Hypothalamus (tissue), 51 donors: ENCODE data around the gene CD2BP2.
"Not testable (repeated sequence)": the region's sequence is repeated elsewhere in the genome, so short reads cannot be mapped to it uniquely, and the experiment has no call there.

Source experiments
- DNase-seq, 51 donors: peaks; one replicate each; lab custom pipeline; 2025; lab: John Stamatoyannopoulos, UW

CD2BP2 gene

DNA sequence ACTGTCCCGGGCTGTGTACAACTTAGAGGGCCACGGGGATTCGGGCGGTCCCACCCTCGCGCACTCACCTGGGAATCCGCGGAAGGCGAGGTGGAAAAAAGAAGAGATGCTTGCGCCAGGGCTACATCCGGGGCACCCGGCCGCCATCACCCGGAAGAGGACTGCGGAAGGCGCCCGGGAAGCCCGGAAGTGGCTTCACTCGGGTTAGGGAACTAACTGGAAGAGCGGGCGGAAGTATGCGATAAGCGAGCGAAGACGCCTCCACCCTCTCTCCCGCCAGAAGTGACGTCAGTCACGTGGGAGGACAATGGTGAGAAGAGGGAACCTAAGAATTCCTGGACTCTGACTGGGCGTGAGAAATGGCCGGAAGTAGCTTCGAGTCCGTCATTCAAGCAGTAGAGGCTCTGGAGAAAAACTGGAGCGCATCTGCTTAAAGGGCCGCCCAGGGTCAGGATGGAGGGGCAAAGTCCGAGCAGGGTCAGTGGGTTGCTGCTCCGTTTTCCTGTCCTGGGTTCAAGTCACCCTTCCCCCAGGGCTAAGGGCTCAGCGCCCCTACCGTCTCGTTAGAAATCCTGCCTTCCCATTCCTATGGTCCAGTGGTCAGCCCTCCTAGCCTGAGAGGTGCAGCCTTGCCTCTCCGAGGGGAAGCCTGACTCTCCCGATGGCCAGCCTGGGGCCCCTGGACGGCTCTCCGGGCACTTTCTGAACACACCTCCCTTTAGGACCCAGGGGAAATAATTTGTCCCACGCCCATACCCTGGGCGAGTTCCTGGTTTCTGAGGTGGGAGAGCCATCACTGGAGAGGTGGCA lies at the start of gene CD2BP2:
Gene CD2BP2, minus strand, starts transcription at position 165 of the 810 bp plus-strand sequence. CDS start 627 bp downstream, outside the sequence.
- peak; percentile 49 to 98 (median 93) for DNase-seq

DNA sequence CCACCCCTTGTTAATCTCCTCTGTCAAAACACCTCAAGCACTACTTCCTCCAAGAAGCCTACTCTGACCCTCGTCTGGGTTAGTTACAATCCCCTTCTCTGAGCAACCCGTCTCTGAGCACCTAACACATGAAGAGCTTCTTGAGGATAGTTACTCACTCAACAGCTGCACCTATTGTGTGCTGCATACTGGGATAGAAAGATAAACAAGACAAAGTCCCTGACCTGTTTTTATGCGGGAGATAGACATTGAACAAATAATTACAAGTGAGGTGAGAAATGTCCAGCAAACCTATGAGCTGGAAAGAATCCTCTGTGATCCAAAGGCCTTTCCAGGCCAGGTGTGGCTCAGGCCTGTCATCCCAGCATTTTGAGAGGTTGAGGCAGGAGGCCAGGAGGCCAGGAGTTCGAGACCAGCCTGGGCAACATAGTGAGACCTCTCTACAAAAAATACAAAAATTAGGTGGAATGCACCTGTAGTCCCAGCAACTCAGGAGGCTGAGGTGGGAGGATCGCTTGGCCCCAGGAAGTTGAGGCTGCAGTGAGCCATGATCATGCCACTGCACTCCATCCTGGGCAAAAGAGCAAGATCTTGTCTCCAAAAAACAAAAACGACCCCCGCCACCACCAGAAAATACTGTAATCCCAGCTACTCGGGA lies 46.8 kb upstream of the CD2BP2 start:
- no peak for DNase-seq

DNA sequence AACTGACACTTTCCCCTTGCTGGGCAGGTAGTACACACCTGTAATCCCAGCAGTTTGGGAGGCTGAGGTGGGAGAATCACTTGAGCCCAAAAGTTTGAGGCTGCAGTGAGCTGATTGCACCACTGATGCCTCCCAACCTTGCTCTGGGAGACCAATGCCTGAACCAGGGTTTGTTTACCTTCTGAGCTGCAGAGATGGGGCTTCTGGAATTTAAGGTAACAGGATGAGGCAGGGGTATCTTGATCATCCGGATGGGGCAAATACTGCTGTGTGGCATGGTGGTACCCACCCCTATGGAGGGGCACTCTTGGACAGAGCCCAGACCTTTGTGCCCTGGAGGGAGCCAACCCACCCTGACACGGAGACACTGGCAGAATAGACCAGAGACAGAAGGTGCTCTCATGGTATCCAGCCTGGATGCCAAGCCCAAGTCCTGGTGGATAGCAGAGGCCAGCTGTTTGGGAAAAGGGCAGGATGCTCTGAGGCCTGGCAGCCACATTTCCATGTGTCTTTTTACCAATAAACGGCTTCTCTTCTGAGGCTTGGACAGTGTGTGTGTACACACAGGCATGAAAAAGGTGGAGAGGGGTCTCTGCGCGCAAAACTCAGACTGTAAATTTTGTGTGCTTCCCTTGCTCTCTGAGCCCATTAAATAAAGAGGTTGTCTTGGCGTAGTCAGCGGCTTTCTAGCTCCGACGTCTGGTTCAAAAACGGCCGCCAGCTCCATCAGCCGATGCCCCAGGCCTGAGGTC lies 44.5 kb upstream of the CD2BP2 start:
- DNase-seq = peak in 2 of 51 donors; percentile 40 to 60

DNA sequence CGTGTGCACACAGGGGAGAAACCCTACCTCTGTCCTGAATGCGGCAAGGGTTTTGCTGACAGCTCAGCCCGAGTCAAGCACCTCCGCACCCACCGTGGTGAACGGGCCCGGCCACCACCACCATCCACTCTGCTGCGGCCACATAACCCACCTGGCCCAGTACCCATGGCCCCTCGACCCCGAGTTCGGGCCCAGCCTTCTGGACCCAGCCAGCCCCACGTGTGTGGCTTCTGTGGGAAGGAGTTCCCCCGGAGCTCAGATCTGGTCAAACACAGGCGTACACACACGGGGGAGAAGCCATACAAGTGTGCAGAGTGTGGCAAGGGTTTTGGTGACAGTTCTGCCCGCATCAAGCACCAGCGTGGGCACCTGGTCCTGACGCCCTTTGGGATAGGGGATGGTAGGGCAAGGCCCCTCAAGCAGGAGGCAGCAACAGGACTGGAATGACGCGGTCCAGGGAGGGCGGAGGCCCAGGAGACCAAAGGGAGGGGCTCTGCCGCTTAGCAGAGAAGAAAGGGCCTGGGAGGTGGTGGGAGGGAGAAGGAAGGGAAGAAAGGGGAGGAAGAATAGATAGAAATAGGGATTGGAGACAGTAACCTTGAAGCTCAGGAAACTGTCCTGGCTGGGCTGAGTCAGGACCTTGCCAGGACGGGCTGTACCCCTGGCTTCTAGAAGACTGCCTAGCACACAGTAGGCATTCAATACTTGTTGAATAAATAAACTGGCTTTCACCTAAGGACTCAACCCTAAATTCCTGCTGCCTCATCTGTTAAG lies 43.7 kb upstream of the CD2BP2 start:
- no peak for DNase-seq

DNA sequence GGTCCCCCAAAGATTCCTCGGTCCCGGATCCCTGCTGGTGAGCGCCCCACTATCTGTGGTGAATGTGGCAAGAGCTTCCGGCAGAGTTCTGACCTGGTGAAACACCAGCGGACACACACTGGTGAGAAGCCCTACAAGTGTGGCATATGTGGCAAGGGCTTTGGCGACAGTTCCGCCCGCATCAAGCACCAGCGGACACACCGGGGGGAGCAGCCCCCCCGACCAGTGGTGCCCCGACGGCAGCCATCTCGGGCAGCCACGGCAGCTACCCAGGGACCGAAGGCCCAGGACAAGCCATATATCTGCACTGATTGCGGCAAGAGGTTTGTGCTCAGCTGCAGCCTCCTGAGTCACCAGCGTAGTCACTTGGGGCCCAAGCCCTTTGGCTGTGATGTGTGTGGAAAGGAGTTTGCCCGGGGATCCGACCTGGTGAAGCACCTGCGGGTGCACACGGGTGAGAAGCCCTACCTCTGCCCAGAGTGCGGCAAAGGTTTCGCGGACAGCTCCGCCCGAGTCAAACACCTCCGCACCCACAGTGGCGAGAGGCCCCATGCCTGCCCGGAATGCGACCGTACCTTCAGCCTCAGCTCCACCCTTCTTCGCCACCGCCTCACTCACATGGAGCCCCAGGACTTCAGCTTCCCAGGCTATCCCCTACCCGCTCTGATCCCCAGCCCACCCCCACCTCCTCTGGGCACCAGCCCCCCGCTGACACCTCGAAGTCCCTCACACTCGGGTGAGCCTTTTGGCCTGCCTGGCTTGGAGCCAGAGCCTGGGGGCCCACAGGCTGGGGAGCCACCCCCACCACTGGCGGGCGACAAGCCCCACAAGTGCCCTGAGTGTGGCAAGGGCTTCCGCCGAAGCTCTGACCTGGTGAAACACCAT lies 42.9 kb upstream of the CD2BP2 start:
- DNase-seq = no peak

DNA sequence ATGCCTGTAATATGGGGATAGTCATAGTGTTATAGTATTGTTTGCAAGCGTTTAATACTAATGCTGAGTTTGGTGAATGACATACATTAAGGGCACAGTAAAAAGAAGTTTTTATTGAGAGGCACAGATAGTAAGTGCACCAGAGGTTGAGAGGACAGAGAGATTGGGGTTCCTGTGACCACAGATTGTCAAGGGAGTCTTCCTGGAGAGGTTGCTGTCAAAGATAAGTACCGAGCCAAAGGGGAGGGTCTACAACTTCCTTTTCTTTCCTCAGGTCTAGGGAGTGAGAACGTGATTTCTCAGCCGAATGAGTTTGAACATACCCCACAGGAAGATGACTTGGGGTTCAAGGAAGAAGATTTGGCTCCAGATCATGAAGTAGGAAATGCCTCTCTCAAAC lies 41.9 kb upstream of the CD2BP2 start:
- DNase-seq = no peak

DNA sequence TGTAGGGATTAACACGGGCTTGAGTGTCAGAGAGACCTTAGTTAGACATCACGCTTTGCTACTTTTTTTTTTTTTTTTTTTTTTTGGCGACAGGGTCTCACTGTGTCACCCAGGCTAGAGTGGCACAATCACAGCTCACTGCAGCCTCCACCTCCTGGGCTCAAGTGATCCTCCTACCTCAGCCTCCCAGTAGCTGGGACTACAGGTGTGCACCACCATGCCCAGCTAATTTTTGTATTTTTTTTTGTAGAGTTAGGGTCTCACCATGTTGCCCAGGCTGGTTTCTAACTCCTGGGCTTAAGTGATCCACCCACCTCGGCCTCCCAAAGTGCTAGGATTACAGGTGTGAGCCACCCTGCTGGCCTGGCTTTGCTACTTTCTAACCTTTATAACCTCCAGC lies 41.5 kb upstream of the CD2BP2 start:
- DNase-seq = not testable (repeated sequence)

DNA sequence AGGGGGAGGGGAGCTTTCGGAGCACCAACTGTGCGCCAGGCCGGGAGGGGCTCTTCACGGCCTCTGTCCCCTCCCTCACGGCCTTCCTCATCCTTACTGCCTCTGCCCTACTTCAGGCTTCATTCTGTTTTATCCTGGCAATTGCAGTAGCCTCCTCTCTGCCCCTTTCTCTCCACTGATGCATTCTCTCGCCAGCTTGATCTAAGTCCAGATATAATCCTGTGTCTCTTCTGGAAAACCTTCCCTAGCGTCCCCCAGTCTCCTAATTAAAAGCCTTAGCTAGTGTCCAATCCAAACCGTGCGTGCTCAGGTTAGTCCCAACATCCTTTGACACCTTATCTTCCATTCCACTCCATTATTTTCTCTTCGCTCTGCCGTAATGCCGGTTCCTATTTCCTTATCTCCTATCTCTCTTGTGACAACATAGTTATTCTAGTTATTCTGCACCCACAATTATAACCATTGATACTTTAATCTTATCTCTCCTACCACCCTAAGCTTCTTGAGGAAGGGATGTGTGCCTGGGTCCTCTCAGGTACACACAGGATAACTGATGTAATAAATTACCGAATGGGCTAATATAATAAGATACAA lies 41.0 kb upstream of the CD2BP2 start:
- DNase-seq = no peak

DNA sequence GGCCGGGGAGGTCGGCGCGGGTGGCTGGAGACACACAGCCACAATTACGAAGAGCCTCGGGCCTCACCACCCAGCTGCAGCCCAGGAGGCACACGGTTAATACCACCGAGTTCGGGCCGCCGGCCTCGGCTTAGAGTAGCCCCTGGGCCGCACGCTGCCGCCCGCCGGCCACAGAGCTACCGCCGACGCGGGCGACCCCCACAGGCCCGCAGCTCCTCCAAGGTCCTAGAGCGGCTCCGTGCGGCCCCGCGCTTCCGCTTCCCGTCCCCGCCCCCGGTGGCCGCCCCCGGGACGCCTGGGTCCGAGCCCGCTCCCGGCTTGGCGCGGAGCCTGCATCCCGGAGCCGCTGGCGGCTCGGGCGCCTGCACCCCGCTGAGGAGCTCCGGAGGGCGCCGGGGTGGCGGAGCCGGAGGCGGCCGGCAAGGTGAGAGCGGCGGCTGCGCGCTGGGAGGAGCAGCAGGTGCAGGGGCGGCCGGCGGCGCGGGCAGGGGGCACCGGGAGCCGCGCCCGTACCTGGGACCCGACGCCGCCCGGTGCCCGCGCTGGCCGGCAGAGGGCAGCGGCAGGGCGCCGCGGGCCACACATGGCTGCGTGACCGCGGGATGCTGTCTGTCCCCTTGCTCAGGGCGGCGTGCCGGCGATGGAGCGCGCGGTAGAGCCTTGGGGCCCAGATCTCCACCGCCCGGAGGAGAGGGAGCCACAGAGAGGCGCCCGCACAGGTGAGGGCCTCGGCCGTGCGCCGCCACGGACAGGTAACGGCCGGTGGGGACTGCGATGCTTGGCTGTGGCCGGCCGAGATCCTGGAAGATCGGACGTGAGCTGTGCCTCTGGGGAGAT lies 40.3 kb upstream of the CD2BP2 start, which contains the start of gene ZNF48:
Gene ZNF48, plus strand, starts transcription at position 266 of the 837 bp plus-strand sequence. Its CDS starts 375 bp downstream, at position 641.
- DNase-seq = peak in 47 of 51 donors; percentile 51 to 94 (median 84)

DNA sequence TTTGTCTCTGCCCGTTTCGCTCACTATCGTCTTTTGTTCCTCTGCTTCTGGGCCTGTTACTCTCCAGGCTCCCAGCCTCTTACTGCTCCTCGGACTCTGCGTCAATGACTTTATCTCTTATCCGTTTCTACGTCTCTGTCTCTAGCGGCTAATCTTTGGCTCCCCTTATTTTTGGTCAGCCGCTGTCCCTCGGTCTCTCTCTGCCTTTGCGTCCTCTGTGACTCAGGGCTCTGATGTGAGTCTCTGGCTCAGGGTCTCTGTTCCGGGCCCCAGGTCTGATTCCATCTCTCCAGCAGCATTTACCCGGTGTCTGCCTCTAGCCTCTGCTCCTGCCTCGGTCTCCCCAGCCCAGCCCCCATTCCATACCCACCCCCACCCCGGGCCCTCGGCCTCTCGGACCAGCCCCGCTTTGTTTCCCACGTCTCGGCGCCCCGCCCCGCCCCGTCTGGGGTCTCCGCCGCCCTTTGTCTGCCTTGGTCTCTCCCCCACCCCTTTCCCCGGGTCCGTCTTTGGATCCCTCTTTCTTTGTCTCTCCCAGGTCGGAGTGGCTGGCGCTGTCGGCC lies 39.6 kb upstream of the CD2BP2 start:
- DNase-seq = peak in 5 of 51 donors; percentile 21 to 57 (median 45)

DNA sequence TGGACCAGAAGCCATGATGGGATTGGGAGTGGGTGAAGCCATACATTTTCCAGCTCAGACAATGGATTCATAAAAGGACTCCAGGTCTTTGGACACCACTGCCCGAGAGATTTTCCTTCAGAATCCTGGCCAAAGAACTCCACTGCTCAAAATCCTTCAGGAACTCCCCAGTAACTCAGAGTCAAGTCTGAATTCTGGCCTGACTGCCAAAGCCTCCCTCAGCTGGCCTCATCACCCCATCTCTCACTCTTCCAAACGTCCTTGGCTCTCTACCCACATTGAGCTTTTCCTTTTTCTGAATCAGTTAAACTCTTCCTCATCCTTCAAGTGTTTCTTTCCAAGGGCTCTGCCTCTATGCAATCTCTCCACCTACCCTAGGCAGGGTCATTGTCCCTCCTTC lies 28.4 kb upstream of the CD2BP2 start:
- DNase-seq = no peak

DNA sequence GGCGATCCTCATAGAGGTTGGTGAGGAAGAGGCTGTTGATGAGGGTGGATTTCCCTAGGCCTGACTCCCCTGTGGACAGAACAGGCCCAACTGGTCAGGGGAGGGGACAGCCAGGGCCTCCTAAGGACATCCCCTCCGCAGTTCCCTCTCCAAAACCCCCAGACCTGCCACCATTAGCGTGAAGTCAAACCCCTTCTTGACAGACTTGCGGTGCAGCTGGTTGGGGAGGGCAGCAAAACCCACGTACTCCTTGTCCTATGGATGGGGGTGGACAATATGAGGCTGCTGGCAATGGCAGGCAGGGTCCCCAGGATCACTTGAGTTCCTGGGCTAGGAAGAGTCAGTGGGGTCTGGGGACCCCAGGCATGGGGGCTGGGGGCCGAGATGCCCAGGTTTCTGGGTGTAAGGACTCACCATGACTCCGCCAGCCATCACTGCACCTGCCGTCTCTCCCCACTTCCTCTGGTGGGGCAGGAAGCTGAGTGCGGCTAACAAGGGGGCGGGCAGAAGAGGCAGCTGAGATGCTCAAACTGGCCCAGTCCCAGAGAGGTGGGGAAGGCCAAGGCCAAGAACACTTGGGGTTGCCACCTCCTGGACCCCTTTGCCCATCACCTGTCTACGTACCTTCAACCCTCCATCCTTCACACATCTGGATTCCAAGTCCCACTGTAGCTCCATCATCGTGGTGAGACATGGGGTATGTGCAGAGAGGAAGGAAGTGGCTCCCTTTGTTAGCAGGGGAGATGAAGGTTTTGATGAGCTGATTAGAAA lies 27.2 kb upstream of the CD2BP2 start, which contains the start of gene SEPTIN1:
Gene SEPTIN1, minus strand, starts transcription at position 451 of the 771 bp plus-strand sequence. Its CDS starts 19 bp downstream, at position 432.
- no peak for DNase-seq

DNA sequence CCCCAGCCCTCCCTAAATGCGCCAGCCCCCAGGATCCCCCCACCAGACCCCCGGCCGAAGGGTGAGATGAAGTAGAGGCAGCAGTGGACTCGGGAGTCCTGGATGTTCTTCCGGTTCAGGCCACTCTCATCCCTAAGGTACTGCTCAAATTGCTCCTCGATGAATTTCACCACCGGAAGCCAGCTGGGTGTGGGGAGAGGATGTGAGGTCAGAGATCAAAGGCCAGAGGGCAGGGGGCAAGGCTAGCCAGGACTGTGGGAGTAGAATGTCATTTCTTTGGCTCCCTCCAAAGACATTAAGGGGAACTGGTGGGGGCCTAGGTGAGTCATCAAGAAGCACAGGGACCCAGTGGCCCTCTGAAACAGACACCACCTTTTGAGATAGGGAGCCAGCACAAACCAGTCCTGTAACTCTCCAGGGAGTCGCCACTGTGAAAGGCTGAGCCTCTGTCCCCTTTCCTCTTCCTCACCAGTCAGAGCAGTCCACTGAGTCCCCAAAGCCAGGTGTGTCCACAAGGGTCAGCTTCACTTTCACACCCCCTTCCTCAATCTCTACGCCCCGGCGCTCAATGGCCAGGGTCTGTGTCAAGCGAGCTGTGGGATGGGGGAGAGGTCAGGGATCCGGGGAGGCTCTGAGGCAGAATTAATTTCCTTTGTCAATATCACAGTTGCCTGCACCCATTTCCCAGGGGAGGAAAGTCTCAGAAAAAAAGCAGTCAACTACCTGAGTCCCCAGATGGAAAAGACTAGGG lies 26.4 kb upstream of the CD2BP2 start:
- no peak for DNase-seq

DNA sequence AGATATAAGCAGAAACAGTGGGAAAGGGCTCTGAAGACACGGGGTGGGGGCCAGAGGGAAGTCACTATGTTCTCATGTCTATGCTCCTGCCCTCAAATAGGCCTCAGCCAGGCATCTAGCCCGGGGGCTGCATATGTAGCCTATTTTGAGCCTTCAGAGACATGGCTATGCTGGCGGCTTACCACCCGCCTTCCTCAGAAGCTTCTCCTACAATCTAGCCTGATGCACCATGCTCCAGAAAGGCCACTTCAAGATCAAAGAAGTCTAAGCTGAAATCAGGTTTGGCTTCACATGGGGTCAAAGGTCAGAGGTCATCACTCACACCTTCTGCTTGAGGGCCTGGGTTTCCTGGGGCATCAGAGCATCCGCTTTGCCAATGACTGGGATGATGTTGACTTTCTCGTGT lies 25.7 kb upstream of the CD2BP2 start:
- DNase-seq = no peak

DNA sequence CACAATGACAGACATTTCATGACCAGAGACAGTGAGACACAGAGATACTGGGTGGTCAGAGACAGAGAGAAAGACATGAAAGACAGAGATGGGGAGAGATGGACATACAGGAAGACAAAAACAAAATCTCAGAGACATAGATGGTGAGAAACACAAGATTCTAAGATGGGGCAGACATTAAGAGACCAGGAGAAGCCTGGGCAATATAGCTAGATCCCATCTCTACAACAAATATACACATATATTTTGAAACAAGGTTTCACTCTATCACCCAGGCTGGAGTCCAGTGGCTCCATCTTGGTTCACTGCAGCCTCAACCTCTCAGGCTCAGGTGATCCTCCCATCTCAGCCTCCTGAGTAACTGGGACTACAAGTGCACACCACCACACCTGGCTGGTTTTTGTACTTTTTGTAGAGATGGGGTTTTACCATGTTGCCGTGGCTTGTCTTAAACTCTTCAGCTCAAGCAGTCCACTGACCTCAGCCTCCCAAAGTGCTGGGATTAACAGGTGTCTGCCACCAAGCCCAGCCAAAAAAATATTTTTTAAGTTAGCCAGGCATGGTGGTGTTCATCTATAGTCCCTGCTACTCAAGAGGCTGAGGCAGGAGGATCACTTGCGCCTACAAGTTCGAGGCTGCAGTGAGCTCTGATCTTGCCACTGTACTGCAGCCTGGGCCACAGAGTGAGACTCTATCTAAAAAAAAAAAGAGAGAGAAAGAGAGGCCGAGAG lies 25.1 kb upstream of the CD2BP2 start:
- DNase-seq = no peak
